GM15510 (cell line): ENCODE measurements around the gene SLC35A5.

ENCODE experiments used
- POLR2A ChIP-seq: IDR thresholded peaks from 3 replicates; pipeline ENCODE4 v1.6.1; 2011; ENCODE audit warnings: borderline replicate concordance; ENCODE audit not compliant: insufficient read length; ENCODE audit errors: extremely low read depth

The SLC35A5 gene

GRCh38 chr3:112610121-112610520 is 48.3 kb downstream of the SLC35A5 start:
- no peak for TF ChIP-seq POLR2A

DNA sequence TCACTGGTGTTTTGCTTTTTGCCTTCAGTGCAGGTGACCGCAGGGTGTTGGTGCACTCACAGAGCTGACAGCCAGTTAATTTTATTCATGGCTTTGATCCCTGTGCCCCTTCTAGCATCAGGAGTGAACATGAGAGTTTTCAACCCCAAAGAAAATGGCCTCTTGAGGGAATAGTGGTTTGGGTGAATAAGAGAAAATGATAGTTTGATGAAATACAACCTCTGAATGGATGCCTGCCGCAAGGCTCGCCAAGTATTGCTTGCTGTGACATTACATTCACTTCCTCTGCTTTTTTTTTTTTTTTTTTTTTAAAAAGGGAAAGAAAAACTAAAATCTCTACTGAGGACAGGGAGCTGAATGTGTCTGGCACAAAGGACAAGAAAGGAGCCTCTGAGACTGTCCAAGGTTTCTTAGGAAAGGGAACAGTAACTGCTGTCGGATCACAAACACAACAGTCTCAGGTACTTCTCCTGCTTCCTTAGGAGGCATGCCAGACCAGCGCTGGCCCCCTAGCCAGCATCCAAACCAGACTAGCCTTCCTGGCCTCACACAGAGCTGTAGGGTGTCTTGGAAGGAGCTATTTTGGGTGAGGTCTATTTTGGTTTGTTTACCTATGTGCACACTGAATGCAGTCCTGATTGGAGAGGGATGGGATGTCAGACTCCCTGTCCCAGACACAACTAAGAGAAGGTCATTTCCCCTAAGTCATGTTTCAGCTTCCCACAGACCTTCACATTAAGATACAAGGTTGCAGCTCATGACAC is 50.1 kb downstream of the SLC35A5 start:
- no peak for TF ChIP-seq POLR2A

DNA sequence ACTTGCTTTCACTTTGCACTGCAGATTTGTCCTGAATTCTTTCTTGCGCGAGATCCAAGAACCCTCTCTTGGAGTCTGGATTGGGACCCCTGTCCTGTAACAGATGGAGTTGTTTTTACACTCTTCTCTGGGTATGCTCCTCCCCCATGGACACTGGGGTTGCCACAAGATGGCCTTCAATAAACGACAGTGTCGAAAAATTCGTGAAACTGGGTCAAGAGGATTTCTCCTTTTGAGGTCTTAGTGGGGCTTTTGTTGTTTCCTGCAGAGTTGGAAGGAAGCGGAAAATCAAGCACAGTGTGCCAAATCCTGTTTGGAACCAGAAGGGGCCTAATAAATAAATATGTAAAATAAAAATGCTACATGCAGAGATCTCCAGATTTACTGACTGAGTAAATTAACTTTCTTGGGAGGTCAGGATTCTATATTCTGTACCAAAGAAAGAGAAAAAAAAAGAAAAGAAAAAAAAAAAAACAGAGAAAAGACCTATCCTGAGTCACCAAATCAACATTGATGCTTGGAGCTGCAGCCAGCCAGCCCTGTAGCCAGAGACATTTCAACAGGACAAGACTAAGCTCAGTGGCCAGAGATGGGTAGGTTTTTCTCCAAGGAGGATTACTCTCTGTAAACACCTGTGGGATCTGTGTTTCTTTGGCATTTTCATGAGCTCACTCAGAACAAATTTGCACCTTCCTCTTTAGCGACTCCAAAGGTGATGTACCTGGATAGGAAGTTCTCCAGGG is 54.3 kb downstream of the SLC35A5 start:
- TF ChIP-seq POLR2A = no peak

- TF ChIP-seq POLR2A = no peak
Measured at GRCh38 chr3:112617285-112617684, 55.4 kb downstream of the SLC35A5 start.

- TF ChIP-seq POLR2A = no peak
Measured at GRCh38 chr3:112619295-112619694, 57.5 kb downstream of the SLC35A5 start.

GRCh38 chr3:112623213-112623612 is 61.4 kb downstream of the SLC35A5 start:
- TF ChIP-seq POLR2A = no peak

- no peak for TF ChIP-seq POLR2A
Measured at GRCh38 chr3:112623717-112624116, 61.9 kb downstream of the SLC35A5 start.

DNA sequence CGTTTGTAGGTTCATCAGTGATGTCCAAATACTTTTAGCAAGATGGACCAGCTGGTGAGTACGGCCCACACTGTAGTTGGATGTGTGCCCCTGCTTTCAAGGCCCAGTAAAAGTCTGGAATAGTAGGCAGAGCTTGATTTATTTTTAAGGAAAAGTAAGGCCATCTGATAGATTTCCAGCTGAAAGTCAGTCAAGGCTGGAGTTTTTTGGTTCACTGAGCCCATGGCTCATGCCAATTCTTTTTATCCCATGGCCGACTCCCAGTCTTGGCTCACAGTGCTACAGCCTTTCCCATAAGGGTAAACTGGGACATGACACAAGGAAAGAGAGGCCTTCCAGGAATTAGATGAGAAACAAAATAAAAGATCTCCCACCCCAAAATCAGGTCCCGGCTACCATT is 65.6 kb downstream of the SLC35A5 start:
- TF ChIP-seq POLR2A = no peak

DNA sequence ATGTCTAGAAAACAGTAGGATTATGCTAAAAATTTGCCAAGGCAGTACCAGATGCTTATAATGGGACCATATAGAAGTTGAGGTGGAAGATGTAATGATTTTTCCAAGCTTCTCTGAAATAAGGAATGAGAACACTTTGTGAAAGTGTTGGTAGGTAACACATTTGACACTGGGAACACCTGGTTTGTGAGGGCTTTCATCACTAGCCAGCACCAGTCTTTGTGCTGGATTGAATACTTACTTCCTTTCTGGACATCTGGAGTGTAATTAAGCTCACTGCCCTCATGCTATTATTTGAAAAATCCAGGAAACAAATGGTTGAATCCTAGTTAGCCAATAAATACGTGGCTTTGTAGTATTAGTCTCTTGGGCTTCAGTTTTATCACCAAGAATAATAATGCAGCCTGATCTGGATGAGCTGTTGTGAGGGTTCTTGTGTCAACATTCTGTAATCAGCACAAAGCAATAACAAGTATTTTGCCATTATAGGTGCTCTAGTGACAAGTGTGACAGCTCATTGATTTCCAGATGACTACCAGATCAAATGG is 66.1 kb downstream of the SLC35A5 start:
- no peak for TF ChIP-seq POLR2A

DNA sequence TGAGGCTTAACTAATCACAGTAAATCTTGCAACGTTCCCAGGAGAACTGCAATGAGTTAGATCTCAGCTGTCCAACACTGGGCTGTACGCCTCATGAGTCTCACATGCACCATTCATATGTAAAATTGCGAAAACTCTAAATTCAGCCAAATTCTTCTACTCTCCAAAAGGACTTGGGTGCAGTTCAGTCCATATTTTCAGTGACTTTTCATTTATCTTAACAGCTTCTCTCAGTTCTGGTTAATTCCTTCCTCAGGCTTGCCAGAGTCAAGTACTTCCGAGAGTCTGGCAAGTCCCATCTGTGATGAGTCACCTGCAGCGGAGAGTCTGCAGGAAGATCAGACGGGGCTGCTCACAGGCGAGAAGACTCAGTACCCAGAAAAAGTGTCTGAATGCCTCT is 67.6 kb downstream of the SLC35A5 start:
- no peak for TF ChIP-seq POLR2A

DNA sequence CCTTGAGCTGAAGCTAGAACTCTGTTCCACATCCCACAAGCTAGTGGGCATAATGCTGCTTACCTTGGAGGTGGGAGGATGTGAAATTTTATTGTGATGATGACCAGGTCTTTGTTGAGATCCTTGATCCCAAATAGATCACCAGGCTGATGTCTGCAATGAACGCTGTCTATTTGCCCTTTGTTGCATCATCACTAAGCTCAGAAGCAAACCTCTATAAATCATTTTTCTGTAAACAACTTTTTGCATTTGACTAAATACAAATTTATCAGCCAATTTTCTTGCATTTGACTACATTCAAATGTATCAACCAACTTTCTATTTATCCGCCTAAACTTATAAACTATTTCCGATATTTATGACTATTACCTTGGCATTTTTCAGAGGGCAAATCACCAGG is 69.4 kb downstream of the SLC35A5 start:
- no peak for TF ChIP-seq POLR2A

DNA sequence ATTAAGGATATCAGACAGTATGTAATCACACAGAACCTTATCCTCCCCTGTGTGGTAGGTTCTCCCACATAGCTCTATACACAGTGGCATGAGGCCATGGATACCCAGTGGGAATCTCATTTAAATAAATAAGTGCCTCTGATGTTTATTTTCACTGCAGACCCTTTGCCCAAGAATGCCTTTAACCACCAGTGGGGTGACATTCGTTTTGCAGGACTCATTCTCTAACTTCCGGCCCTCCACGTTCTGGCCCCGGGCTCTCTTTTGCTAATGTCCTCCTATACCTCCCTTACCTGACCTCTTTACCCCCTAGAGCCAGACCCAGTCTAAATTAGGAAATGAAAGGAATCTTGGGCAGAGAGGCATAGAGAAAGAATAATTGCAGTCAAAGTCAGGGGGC is 70.8 kb downstream of the SLC35A5 start:
- no peak for TF ChIP-seq POLR2A

DNA sequence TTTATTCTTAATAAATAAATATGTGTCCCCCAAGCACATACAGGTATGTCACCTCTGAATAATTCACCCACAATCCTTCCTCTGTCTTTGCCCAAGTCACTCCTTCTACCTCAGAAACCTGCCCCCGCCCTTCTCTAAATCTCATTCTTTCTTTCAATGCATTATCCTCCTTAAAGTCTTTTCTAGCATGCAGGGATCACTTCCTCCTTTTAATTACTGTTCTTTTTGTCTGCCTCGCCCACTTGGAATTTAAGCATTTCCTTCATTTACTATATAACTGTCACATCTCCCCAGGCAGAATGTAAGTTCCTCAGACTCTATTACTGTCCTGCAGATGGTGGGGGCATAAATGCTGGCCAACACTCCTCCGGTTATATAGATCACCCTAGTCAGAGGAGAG is 71.3 kb downstream of the SLC35A5 start:
- no peak for TF ChIP-seq POLR2A

GRCh38 chr3:112633757-112634156 is 71.9 kb downstream of the SLC35A5 start:
- TF ChIP-seq POLR2A = no peak

- TF ChIP-seq POLR2A = no peak
Measured at GRCh38 chr3:112634786-112635541, 73.1 kb downstream of the SLC35A5 start.
